HG02610 (cell line): Measurements from ENCODE around the gene FAM149A.

Experiments
- ATAC-seq: cut with Tn5 transposase; IDR thresholded peaks from one replicate; pipeline ENCODE4 v1.9.1; 2021; ENCODE audit warnings: mild to moderate bottlenecking, moderate library complexity; ENCODE audit not compliant: unreplicated experiment

The FAM149A gene

DNA sequence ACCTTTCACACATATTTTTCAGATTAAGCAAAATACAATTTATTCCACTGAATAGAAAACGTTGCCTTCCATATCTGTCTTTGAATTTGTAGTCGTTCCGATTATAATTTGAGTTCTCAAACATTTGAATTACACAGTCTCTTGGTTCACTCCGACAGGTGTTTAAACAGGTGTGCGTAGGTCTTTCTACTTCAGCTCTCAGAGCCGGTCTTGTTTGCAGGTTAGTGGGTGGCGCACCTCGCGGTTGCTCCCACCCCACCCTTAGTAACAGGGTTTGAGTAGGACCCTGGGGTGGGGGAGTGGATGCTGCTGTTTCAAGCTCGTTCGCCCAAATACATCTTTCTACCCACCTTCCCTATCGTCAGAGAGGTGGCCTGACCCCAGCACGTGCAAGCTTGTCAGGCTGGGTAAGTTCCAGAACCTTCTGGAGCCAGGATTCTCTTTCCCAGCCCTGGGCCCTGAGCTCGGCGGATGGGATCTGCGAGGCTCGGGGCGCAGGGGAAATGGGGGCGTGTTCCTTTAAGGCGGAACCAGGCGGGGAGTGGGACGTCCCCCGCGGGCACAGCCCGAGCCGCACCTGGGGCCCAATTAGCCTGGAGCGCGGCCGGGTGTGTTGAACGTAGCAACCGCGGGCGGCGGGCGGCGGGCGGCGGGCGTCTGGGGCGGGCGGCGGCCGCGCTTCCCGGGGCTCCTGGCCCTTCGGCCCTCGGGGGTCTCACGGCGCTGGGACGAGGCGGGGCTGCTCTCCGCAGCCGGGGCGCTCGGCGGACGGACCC, at the start of gene FAM149A:
TSS of gene FAM149A (plus strand) at position 591 of the 776 bp plus-strand sequence.
- ATAC-seq = peak; percentile 49

DNA sequence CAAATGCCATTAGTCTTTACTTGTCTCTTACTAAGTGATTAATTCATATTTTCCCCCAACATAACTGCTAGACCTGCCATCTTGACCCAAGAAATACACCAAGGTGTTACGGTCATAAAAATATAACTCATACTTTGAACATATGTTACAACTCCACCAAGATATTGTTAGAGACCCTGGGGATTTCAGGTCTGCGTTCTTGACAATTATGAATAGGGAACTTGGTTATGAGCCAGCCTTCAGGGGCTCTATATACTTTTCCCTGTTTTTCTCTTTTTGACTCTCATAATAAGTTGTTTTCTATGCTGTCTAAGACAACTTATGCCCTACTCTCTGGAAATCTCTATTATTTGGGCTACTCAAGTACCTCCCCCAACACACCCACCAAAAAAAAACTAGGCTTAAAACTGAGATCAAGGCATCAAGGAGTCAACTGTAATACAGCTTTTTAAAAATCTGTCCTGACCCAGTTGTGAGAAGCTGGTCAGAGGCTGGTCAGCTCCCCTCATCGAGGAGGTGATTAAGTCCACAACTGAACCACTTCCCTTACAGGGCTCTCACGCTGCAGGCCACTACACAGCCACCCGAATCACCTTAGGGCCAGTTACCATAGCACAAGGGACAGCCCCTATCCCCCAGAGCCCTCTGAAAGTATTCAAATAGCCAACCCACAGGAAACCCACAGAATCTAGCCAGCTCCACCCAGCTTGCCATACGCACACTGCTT, 46.1 kb upstream of the FAM149A start:
- peak; percentile 100 for ATAC-seq

DNA sequence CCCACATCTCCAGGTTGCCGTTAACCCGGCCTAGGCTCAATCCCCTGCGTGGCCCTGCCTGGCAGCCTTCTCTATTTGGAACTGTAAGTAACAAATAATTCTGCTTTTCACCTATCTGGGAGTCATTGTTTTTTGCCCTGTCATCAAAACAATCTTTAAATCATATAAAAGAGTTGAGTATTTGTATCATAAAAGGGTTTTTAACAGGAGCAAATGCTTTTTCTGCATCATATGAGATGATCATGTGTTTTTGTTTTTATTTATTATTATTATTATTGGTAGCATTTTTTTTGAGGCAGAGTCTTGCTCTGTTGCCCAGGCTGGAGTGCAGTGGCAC, 45.6 kb upstream of the FAM149A start:
- ATAC-seq = no peak

DNA sequence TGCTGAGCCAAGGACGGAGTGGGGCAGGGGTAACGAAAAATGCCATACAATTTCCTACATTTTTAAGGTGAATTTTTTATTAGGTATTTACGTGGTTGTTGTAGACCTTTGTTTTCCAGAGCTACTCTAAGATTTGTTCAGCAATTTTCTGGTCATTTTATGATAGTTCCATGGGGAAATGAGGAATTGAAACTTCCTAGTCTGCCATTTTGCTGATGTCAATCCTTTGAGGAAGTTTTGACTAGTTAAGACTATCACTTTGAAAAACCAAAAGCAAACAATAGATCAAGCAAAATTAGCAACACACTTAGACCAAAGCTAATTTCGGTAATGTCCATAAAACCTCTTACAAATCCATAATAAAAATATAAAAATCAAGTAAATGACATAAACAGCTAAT, 42.6 kb upstream of the FAM149A start:
- no peak for ATAC-seq

DNA sequence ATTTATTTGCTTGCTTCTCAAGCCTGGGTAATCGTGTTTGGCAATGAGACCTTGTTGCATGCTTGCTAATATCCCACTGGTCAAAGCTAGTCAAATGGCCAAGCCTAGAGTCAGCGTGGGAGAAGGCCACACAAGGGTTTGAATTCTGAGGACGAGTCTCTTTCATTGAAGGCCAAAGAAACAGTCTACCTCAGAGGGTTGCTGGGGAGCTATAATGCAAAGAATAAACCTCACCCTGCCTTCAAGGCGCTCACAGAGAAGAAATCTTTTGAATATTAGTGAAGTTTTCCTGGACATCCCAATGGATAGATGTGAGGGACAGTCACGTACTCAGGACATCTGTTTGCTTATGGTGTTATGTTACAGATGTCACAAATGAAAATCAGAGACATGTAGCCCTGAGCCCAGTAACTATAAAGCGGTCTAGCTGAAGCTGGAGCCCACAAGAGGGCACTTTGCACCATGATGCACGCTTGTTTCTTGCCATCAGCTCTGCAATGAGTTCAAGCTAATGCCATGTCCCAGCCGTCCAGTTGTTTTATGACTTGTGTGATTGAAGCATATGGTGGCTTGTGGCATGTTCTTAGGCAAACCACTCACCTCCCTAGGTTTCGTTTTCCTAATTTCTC, 36.6 kb upstream of the FAM149A start:
- ATAC-seq = peak; percentile 63

DNA sequence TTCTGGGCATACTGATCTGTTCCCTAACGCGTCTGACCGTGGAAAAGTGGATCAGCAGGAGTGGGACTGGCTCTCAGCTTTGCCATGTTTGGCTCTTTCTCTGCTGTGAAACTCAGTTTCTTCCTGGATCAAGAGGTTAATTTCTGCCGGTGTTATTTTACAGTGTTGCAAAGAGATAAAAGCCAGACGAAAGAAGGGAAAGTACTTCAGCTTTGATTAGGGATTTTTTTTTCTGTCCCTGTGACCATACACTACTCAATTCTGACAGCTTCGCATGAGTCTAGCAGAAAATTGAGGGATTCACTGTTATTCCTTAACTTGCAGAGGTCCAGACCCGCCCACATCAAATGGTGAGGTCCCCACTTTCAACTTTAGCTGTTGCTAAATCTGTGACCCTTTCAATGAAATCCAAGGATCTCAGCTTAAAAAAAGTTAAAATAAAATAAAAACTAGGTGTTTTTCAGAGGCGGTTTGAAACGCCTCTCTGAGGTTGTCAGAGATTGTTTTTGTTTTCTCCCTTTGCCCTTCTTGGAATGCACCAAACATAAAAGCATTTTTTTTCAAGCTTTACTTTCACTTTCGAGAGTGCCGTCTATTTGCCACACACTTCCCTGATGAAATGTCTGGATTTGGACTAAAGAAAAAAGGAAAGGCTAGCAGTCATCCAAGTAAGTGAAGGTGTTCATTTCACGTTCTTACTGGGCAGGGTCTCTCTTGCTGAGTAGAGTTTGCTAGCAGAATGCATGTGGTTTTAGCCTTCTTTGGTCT, 35.7 kb upstream of the FAM149A start, which contains the start of gene TLR3:
TSS of gene TLR3 (plus strand) at position 576 of the 768 bp plus-strand sequence. CDS start 7,464 bp downstream, outside the sequence.
- ATAC-seq = peak; percentile 73

DNA sequence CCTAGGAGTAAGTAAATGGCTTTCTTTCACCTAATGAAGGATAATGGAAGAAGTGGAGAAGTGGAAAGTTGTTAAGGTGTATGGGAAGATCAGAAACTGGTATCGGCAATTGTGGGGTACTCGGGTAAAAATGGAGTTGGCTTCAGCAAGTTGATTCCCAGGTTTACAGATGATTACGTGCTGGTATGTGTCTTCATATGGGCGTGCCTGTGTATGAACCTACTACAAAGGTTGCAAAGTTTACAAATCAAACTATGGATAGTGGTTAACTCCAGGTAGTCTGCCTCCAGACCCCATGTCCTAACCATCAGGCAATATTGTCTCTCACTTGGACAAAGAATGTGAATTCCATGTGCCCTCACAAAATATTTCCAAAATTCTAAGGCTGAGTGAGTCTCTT, 34.8 kb upstream of the FAM149A start:
- no peak for ATAC-seq

DNA sequence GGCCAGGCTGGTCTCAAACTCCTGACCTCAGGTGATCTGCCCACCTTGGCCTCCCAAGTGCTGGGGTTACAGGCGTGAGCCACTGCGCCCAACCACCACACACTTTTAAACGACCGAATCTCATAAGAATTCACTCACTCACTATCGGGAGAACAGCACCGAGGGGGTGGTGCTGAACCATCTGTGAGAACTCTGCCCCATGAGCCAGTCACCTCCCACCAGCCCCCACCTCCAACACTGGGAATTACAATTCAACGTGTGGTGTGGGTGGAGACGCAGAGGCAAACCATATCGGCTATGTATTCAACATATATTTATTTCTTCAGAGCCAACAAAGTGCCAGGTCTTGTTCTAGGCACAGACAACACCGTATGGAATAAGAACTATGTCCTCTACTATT, 32.0 kb upstream of the FAM149A start:
- no peak for ATAC-seq

DNA sequence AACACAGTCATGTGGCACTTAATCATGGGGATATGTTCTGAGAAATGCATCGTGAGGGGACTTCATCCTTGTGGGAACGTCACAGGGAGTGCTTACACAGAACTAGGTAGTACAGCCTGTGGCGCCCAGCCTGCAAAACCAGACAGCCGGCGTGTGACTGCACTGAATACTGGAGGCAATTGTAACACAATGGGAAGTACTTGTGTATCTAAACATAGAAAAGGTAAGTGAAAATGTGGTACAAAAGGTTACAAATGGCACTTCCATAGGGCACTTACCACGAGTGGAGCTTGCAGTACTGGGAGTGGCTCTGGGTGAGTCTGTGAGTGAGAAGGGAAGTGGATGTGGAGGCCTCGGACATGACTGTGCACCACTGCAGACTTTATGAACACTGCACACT, 30.3 kb upstream of the FAM149A start:
- no peak for ATAC-seq

DNA sequence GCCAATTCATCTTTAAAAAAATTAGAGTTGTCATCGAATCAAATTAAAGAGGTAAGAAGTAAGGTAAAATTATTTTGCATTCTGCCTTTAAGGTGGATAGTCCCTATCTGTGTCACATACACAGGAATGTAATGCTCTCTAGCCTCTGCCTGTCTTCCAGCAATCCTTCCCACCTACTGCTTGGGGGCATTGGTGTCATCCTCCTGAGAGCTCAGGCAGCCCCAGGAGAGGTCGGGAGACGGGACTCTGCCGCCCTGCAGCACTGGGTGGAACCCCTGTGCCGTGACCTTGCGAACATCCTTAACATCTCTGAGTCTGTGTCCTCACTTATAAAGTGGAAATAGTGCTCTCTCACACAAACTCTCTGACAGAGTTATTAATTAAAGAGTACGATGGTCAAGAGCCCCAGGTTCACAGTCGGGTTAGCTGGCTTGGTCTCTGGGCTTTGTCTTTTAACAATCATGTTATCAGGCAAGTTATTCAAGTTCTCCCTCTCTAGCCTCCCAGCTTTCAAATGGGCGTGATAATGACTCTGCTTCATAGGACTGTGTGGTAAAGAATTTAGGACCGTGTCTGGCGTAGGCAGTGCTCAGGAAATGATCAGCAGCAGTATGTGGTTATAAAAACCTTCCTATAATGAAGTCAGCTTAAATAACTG, 25.4 kb upstream of the FAM149A start:
- ATAC-seq = no peak

DNA sequence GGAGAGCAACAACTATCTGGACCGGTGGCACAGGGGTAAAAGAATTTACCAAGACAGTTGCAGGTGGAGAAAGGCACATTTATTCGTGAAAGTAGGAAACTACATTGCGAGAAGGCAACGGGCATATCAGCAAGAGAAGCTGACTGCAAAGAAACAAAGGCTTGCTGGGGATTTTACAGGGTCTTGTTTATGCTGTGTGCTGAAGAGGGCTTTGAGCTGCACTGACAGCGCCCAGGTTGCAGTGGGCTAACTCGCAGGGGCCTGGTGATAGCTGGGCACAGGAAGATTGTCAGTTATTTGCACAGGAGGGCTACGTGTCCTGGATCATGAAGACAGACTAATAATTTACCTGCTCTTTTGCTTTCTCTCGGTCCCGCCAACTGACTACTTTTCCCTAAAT, 24.8 kb upstream of the FAM149A start:
- no peak for ATAC-seq

DNA sequence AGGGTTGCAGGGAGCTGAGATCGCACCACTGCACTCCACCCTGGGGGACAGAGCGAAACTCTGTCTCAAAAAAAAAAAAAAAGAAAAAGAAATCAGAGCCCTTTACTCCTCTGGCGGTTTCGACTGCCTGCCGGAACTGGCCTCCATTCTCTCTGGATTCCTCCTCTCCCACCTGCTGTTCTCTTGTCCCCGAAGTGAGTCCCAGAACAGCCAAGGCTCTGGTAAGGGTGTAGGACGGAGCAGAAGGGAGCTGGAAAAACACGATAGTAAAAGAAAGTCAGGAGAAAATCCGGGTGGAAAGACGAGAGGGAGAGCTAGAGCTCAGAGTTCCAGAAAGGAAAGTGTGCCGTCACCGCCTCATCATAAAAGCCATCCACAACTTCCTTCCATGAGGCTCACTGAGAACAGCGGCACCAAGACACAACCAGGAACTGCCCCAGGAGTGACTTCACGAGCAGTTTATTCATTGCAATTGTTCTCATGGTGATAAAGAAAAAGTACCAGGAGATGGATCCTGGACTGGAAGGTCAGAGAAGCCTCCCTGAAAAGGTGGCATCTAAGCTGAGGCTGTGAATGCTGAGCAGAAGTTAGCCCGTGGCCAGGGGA, 23.2 kb upstream of the FAM149A start:
- ATAC-seq = no peak

DNA sequence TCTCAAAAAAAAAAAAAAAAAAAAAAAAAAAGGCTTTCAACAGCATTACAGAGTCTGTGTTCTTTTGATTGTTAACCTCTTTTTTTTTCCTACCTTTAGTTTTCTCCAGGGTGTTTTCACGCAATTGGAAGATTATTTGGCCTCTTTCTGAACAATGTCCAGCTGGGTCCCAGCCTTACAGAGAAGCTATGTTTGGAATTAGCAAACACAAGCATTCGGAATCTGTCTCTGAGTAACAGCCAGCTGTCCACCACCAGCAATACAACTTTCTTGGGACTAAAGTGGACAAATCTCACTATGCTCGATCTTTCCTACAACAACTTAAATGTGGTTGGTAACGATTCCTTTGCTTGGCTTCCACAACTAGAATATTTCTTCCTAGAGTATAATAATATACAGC, 22.3 kb upstream of the FAM149A start:
- ATAC-seq = no peak

DNA sequence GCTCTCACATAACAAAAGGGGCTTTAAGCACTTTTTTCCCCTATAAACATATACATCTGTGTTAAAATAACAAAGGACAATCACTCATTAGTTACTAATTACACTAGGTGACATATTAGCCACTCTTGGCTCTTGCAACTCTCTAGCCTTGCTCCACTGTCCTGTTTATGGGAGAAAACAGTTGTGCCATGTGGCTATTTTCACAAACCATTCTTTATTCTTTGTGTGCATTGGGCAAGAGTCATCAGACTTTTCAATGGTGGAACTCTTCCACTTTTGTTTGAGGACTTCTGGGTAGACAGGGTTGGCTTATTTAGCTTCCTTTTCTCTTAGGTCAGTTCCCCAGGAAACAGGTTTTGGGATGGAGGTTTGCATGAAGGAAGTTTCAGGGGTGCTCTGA, 16.0 kb upstream of the FAM149A start:
- no peak for ATAC-seq

DNA sequence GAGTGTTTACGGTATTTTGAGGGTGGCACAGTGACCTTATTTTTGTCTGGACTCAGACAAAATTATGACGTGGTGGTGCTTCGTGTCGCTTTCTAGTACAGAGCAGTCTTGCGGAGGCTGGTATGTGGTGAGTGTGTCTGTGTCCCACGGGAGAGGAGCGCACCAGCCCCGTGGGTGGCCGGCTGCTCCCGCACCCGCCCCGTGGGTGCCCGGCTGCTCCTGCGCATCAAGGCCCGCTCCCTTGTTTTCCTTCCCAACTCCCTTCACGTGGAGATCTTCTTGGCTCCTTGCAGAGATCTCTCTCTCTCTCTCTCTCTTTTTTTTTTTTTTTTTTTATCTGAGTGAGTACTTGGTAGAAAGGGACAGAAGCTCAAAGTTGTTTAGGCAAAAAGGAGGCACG, 12.2 kb upstream of the FAM149A start:
- no peak for ATAC-seq

DNA sequence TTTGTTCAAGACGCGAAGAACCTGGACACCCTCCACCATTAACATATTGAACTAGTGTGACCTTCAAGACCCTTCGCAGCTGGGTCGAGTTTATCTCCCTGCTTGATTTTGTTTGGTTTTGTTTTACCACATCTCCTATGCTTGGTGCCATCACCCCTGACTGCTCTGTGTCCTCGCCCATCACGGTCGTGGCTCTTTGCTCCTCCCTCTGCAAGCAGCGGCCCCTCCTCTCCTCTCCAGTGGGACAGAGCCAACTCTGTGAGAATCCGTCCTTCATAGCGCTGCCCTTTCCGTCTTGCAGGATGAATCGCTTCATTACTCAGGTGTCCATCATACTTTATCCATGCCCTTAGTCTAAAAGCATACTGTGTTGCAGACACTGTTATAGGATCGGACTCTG, 9.1 kb upstream of the FAM149A start:
- ATAC-seq = no peak

DNA sequence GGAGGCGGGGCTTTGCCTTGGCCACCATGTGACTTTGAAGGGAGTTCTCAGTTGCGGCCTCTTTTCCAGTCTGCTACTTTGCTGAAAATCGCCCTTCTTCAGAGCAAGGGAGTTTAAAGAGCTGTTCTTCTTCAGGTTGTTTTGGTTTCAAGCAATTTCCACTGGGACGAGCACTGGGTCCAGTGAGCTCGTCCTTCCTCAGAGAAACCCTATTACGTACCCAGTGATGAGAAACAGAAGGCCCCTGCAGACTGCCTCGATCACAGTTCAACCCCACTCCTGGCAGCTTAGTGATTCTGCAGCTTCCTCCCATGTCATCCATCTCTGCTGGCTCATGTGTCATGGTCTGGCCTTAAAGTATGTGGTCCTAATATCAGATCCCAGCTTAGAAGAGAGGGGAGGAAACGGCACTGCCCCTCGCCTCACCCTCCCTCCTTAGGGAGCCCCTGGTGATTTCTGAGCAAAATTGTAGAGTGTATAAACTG, 7.8 kb upstream of the FAM149A start:
- ATAC-seq = no peak

DNA sequence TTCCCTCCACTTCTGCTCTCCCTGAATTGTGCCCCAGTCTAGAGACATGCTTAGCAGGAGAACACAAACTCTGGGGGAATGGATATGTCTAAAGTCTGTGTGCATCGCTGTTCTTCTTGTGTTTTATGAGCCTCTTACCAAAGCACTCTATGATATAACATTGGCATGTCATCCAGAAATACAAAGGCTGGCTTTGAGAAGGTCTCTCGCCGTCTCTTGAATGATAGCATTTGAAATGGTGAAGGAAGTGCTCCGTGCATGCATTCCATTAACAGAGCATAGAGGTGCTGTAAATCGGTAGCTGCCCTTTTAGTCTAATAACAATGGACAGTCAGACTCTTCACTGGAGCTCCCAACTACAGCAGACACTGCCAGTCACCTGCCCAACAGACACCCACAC, 7.1 kb upstream of the FAM149A start:
- no peak for ATAC-seq

DNA sequence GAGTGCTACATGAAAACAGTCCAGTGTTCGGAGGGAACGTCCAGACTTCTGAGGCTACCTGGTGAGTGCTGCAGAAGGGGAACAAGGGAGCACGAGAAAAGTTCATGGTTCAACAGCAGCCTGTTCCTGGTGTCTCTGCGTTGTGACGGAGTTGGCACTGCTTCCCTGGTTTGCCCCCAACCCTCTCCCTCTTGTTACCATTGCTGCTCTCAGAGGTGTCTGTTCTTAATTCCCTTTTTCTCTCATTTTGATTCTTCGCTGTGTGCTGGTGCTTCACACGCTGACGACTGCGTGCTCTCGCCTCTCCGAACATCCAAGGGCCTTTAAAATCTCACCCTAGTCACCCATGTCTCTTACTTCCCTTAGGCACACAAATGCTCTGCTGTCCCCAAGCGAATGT, 1.6 kb upstream of the FAM149A start:
- no peak for ATAC-seq
